Renal cortex interstitium (tissue), 11 donors: ENCODE measurements around the gene LGALS3BP. TPM values are rescaled to one million over a fixed set of nuclear protein-coding genes. Genes with fewer than 3 reads are reported as not detected.
"Not testable (repeated sequence)": the region's sequence is repeated elsewhere in the genome, so short reads cannot be mapped to it uniquely, and the experiment has no call there.

ENCODE experiments used
- DNase-seq, 11 donors: peaks; one replicate each; pipeline ENCODE4 v3.0.0-alpha.2; 2013; ENCODE audit warnings: low read depth in 9 of 11, low spot score in 4 of 11; ENCODE audit errors: extremely low read depth in 1 of 11
- polyA plus RNA-seq, 3 donors: library from polyadenylated mRNA; unstranded; fragments of 120-200 nt; gene quantifications; one replicate each; pipeline ENCODE4 v1.2.1, GENCODE V29; 2013; ENCODE audit not compliant: insufficient read length in 3 of 3

LGALS3BP gene
- polyA plus RNA-seq, 3 donors, result 104 to 161 (median 125) TPM

- no peak for DNase-seq
These were observed 25.0 kb downstream of the LGALS3BP start for GRCh38 chr17:78954684-78955083.

GRCh38 chr17:78953356-78954350 lies 26.1 kb downstream of the LGALS3BP start:
- no peak for DNase-seq

- no peak for DNase-seq
These were observed 27.0 kb downstream of the LGALS3BP start for GRCh38 chr17:78952706-78953105.

GRCh38 chr17:78951967-78952551 lies 27.7 kb downstream of the LGALS3BP start:
- DNase-seq, result no peak

- no peak for DNase-seq
These were observed 28.9 kb downstream of the LGALS3BP start for GRCh38 chr17:78950870-78951269.

- DNase-seq, result no peak
These were observed 32.2 kb downstream of the LGALS3BP start for GRCh38 chr17:78947235-78948149.

- DNase-seq, result no peak
These were observed 33.1 kb downstream of the LGALS3BP start for GRCh38 chr17:78946631-78947030.

GRCh38 chr17:78946131-78946530 lies 33.6 kb downstream of the LGALS3BP start:
- DNase-seq, result no peak

GRCh38 chr17:78945455-78945854 lies 34.3 kb downstream of the LGALS3BP start:
- not testable (repeated sequence) for DNase-seq

- no peak for DNase-seq
These were observed 34.8 kb downstream of the LGALS3BP start for GRCh38 chr17:78944956-78945355.

GRCh38 chr17:78944026-78944425 lies 35.7 kb downstream of the LGALS3BP start:
- DNase-seq, result no peak

- no peak for DNase-seq
These were observed 39.0 kb downstream of the LGALS3BP start for GRCh38 chr17:78940708-78941107.

- DNase-seq, result no peak
These were observed 39.5 kb downstream of the LGALS3BP start for GRCh38 chr17:78940258-78940657.

GRCh38 chr17:78939615-78940014 lies 40.1 kb downstream of the LGALS3BP start:
- DNase-seq, result no peak

GRCh38 chr17:78937561-78937960 lies 42.2 kb downstream of the LGALS3BP start:
- DNase-seq, result no peak

- no peak for DNase-seq
These were observed 44.1 kb downstream of the LGALS3BP start for GRCh38 chr17:78935419-78936323.

GRCh38 chr17:78934681-78935418 lies 44.9 kb downstream of the LGALS3BP start:
- no peak for DNase-seq
